Vagina (tissue), 2 donors: ENCODE results near the gene THSD7B.

Source experiments
- POLR2A ChIP-seq, 2 donors: fragments of 450-650 bp; IDR thresholded peaks; one replicate each; pipeline ENCODE4 v1.6.1; 2017; ENCODE audit warnings: antibody characterized with exemption in 2 of 2, mild to moderate bottlenecking in 2 of 2, moderate library complexity in 2 of 2
- POLR2AphosphoS5 ChIP-seq, 2 donors: sonication (generic); formaldehyde crosslinking; IDR thresholded peaks; one replicate each; pipeline ENCODE4 v1.9.0; 2017; ENCODE audit warnings: antibody characterized with exemption in 2 of 2, mild to moderate bottlenecking in 2 of 2, low read depth in 1 of 2; ENCODE audit not compliant: insufficient read depth in 1 of 2
- TF ChIP-seq, protein P1 (sequence below), 3 experiments: fragments of 450-650 bp in 2 of 3; fragments of 200-600 bp in 1 of 3; sonication (generic) in 1 of 3; IDR thresholded peaks; one replicate each; pipeline ENCODE4 v1.5.1; 2017 to 2019; ENCODE audit warnings: antibody characterized with exemption in 3 of 3, mild to moderate bottlenecking in 2 of 3, moderate library complexity in 2 of 3

DNA sequence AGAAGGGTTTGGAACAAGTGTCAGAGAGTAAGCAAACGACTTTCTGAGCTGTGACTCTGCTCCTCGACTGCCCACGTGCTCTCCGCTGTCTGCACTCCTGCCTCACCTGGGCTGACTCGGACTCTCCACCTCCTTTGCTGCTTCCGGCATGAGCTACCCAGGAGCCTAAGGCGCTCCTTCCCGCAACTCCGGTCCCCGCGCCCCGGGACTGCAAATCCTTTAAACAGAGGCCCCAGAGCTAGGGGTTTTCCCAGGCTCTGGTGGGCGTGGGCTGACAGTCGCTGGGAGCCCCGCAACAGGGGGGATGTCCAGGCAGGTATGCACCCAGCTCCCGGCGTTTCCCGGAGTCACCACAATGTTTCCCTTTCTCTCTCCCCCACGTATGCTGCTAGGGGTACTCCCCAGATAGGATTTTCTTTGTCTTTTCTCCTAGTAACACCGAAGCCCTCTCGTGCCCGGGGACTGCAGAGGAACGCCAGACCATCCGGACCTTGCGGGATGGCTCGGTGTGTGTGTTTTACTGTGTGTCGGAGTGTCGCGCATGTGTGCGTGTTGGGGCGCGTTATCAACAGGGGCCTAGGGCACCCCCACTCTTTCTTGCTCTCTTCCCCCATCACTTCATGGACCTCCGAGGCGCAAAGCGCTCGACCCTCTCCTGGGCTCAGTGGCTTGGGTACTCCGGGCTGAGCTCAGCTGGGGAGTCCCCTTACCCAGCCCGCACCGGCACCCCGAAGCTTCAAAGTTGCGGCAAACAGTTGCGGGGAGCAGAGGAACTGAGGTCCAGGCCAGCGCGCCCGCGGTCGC, 691 bp upstream of the THSD7B start:
- TF ChIP-seq, protein P1, sequence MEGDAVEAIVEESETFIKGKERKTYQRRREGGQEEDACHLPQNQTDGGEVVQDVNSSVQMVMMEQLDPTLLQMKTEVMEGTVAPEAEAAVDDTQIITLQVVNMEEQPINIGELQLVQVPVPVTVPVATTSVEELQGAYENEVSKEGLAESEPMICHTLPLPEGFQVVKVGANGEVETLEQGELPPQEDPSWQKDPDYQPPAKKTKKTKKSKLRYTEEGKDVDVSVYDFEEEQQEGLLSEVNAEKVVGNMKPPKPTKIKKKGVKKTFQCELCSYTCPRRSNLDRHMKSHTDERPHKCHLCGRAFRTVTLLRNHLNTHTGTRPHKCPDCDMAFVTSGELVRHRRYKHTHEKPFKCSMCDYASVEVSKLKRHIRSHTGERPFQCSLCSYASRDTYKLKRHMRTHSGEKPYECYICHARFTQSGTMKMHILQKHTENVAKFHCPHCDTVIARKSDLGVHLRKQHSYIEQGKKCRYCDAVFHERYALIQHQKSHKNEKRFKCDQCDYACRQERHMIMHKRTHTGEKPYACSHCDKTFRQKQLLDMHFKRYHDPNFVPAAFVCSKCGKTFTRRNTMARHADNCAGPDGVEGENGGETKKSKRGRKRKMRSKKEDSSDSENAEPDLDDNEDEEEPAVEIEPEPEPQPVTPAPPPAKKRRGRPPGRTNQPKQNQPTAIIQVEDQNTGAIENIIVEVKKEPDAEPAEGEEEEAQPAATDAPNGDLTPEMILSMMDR (IDR thresholded peaks at IDR 0.05), result no peak
- TF ChIP-seq POLR2A (IDR thresholded peaks at IDR 0.05), result no peak
- TF ChIP-seq POLR2AphosphoS5 (IDR thresholded peaks at IDR 0.05; ENCODE audit: insufficient read depth in 1 of 2, low read depth in 1 of 2), result no peak
